GM12878 (cell line): Measurements from ENCODE around the gene PRDM16. TPM values are rescaled to one million over a fixed set of nuclear protein-coding genes. Genes with fewer than 3 reads are reported as not detected.

Experiments used
- ATAC-seq: fragments of 200-7000 bp; cut with Tn5 transposase; 3 replicates; pipeline ENCODE4 v1.9.1; 2020; ENCODE audit warnings: mild to moderate bottlenecking, moderate library complexity
- BruUV-seq: library from RNA; stranded (reverse); fragments of 400-500 nt; replicated peaks from 2 replicates; lab custom pipeline; 2021; lab: Mats Ljungman, UMichigan
- CTCF ChIA-PET: fragments of 300-600 bp; sonication (Branson Sonifier 250); formaldehyde crosslinking; extraction: SDS; loops from one replicate; lab custom pipeline; 2021; ENCODE audit warnings: inconsistent platforms; lab: Yijun Ruan, JAX
- POLR2A ChIA-PET: fragments of 350-600 bp; formaldehyde crosslinking; extraction: SDS; loops from one replicate; lab custom pipeline; 2021; ENCODE audit warnings: inconsistent platforms; lab: Charles Lee
- RAD21 ChIA-PET: fragments of 300-600 bp; sonication (Branson Sonifier 250); formaldehyde crosslinking; loops from one replicate; lab custom pipeline; 2023; ENCODE audit warnings: antibody characterized with exemption; ENCODE audit not compliant: unreplicated experiment; lab: Charles Lee
- SMC1A ChIA-PET: fragments of 300-600 bp; sonication (Branson Sonifier 250); formaldehyde crosslinking; loops from one replicate; lab custom pipeline; 2023; ENCODE audit not compliant: unreplicated experiment, uncharacterized antibody; lab: Charles Lee
- DNase-seq: peaks from one replicate; pipeline ENCODE4 v3.0.0-alpha.2; 2011; ENCODE audit warnings: low read depth, low spot score
- FAIRE-seq: peaks from 3 replicates; lab custom pipeline; 2011; peaks lifted over from hg19 to GRCh38; lab: Jason Lieb, UNC
- H2AFZ ChIP-seq: 2 replicates; pipeline ENCODE4 v1.6.0; 2011; ENCODE audit warnings: low read depth, low read length, control low read depth; ENCODE audit not compliant: control insufficient read depth
- H3K27ac ChIP-seq: 2 replicates; pipeline ENCODE4 v1.5.1; 2011; ENCODE audit warnings: control low read depth; ENCODE audit not compliant: control insufficient read depth, insufficient read depth
- H3K27me3 ChIP-seq, 2 experiments: replicated peaks in 1 of 2; 2 replicates each; pipeline versions ENCODE4 v1.6.0 to v1.6.1; 2011; ENCODE audit warnings: low read length in 1 of 2; ENCODE audit not compliant: control insufficient read depth in 2 of 2, insufficient read depth in 2 of 2
- H3K36me3 ChIP-seq, 2 experiments: 2 replicates each; pipeline ENCODE4 v1.5.1; 2011; ENCODE audit warnings: low read length in 1 of 2; ENCODE audit not compliant: control insufficient read depth in 2 of 2, insufficient read depth in 2 of 2
- H3K4me1 ChIP-seq: 2 replicates; pipeline ENCODE4 v1.6.1; 2011; ENCODE audit warnings: mild to moderate bottlenecking, low read length, moderate library complexity, mixed read lengths; ENCODE audit not compliant: control insufficient read depth, insufficient read depth
- H3K4me2 ChIP-seq: 2 replicates; pipeline ENCODE4 v1.6.0; 2011; ENCODE audit warnings: control low read depth; ENCODE audit not compliant: control insufficient read depth, insufficient read depth
- H3K4me3 ChIP-seq: fragments of 200-600 bp; sonication (generic); 2 replicates; pipeline ENCODE4 v1.5.1; 2016
- H3K79me2 ChIP-seq: 2 replicates; pipeline ENCODE4 v1.6.0; 2011; ENCODE audit warnings: low read length; ENCODE audit not compliant: control insufficient read depth, insufficient read depth
- H3K9ac ChIP-seq: 2 replicates; pipeline ENCODE4 v1.8.0; 2011; ENCODE audit warnings: low read length, control low read depth, mixed read lengths; ENCODE audit not compliant: control insufficient read depth, insufficient read depth
- H3K9me3 ChIP-seq: replicated peaks from 3 replicates; pipeline ENCODE4 v1.5.1; 2011; ENCODE audit warnings: mild to moderate bottlenecking, low read length; ENCODE audit not compliant: control insufficient read depth, insufficient read depth
- H4K20me1 ChIP-seq: 2 replicates; pipeline ENCODE4 v1.6.0; 2011; ENCODE audit not compliant: control insufficient read depth, insufficient read depth
- BMI1 ChIP-seq: fragments of 450-650 bp; IDR thresholded peaks from 2 replicates; pipeline ENCODE4 v1.6.1; 2016; ENCODE audit warnings: mild to moderate bottlenecking, moderate library complexity, borderline replicate concordance
- BRCA1 ChIP-seq: IDR thresholded peaks from 2 replicates; pipeline ENCODE4 v1.6.1; 2011; ENCODE audit warnings: low read depth, low read length, improper control_type of control experiment
- EED ChIP-seq: sonication (generic); IDR thresholded peaks from 2 replicates; pipeline ENCODE4 v1.6.1; 2016; ENCODE audit warnings: antibody characterized with exemption, low read depth
- JUNB ChIP-seq: IDR thresholded peaks from 2 replicates; pipeline ENCODE4 v1.6.1; 2016; ENCODE audit warnings: antibody characterized with exemption, mild to moderate bottlenecking
- MTA3 ChIP-seq: IDR thresholded peaks from 2 replicates; pipeline ENCODE4 v1.6.1; 2012; ENCODE audit warnings: low read length, inconsistent platforms, borderline replicate concordance
- SMAD1 ChIP-seq: fragments of 450-650 bp; IDR thresholded peaks from 2 replicates; pipeline ENCODE4 v1.6.1; 2018; ENCODE audit warnings: mild to moderate bottlenecking, low read depth; ENCODE audit not compliant: partially characterized antibody
- SREBF1 ChIP-seq: IDR thresholded peaks from 2 replicates; pipeline ENCODE4 v1.6.1; 2012; ENCODE audit warnings: mild to moderate bottlenecking, low read length
- SREBF2 ChIP-seq: IDR thresholded peaks from 2 replicates; pipeline ENCODE4 v1.6.1; 2012; ENCODE audit warnings: mild to moderate bottlenecking, low read length
- ZBTB33 ChIP-seq: fragments of 450-650 bp; IDR thresholded peaks from 2 replicates; pipeline ENCODE4 v1.6.1; 2017; ENCODE audit warnings: mild to moderate bottlenecking
- ZNF24 ChIP-seq: fragments of 450-650 bp; IDR thresholded peaks from 2 replicates; pipeline ENCODE4 v1.6.1; 2017; ENCODE audit warnings: antibody characterized with exemption, mild to moderate bottlenecking
- WGBS: methylation state at CpG from one replicate; pipeline ENCODE4 v1.1.6; 2016; ENCODE audit warnings: low lambda C conversion rate; ENCODE audit not compliant: insufficient replicate concordance, insufficient coverage; ENCODE audit errors: missing lambda C conversion rate; 5-methylcytosine and 5-hydroxymethylcytosine counted together
- in situ Hi-C: fragments of 300-500 bp; cut with MboI; formaldehyde crosslinking; loops from 9 replicates; pipeline ENCODE4 v1.14.3; 2018; ENCODE audit warnings: mixed read lengths
- intact Hi-C: fragments of 100-400 bp; cut with micrococcal nuclease; formaldehyde crosslinking; loops from one replicate; pipeline ENCODE4 v1.14.2; 2022; ENCODE audit not compliant: unreplicated experiment
- polyA plus RNA-seq, 11 experiments: library from polyadenylated mRNA; depleted of rRNA in 4 of 11; unstranded in 6 of 11; stranded (reverse) in 5 of 11; fragments of >200 nt; fragmentation: Nextera tagmentation in 4 of 11; fragmentation: Illumina TruSeq in 1 of 11; extraction: Ambion mirVana in 4 of 11; extraction: Trizol in 1 of 11; gene quantifications; 1 replicate in 1 of 11; 2 replicates in 10 of 11; pipeline versions ENCODE4 v1.2.1 to v1.2.3, GENCODE V29; 2011 to 2016; ENCODE audit warnings: inconsistent platforms in 2 of 11, missing spikeins in 2 of 11, low read depth in 1 of 11
- total RNA-seq, 4 experiments: library from RNA; depleted of rRNA in 3 of 4; stranded (reverse); fragments of >200 nt in 3 of 4; fragmentation: Illumina TruSeq in 1 of 4; extraction: Trizol in 1 of 4; gene quantifications; 2 replicates each; pipeline versions ENCODE4 v1.2.1 to v1.2.3, GENCODE V29; 2013 to 2021

Gene PRDM16
- total and polyA plus RNA-seq, 10 of the 15 experiments (the other 5 are each of a cell fraction or from before 2014, with no cell fraction given), result 0.03 TPM; not detected in 9

- Histone ChIP-seq H3K79me2 (no peaks in the 10 kb centered on the region), H3K4me3 (no peak overlapping the region), H3K27me3 (no peaks in the 10 kb centered on the region), H3K9ac (no peak overlapping the region), H3K4me2 (no peak overlapping the region), H4K20me1 (no peaks in the 10 kb centered on the region), H3K9me3 (no peaks in the 10 kb centered on the region; the same call in 2 of the 3 replicates), H3K27ac (no peak overlapping the region), H3K36me3 (no peaks in the 10 kb centered on the region), H3K4me1 (no peaks in the 10 kb centered on the region), H2AFZ (no peak overlapping the region)
- no TSS peak for BruUV-seq
- ATAC-seq, result no peak
- in situ Hi-C loops, result loop anchor here (10.0 kb wide), 1 partner anchor 141 kb away; the partner anchor contains the start of gene TPRG1L
- FAIRE-seq, result no peak
- POLR2A ChIA-PET, result no interaction called here
- no peak for DNase-seq
- CTCF ChIA-PET, result no interaction called here
- RAD21 ChIA-PET, result no interaction called here
- WGBS, result 48% methylated on average over 14 of the region's 14 CpGs
- SMC1A ChIA-PET, result no interaction called here
- intact Hi-C loops, result no loop called here
- TF ChIP-seq SREBF2 (no peak), SMAD1 (no peak), EED (no peak), BMI1 (no peak), ZNF24 (no peak), BRCA1 (no peak), ZBTB33 (no peak), SREBF1 (no peak), JUNB (no peak), MTA3 (no peak)
Observed at GRCh38 chr1:3483380-3483779, 414.4 kb downstream of the PRDM16 start.
